Measurements from ENCODE around the gene ADARB2.

The ADARB2 gene

GRCh38 chr10:1166101-1166827 is 571.1 kb downstream of the ADARB2 start:
- no peak for TF ChIP-seq REST (IDR thresholded peaks at IDR 0.05; ENCODE audit: insufficient read depth in 1 of 2, low read depth in 2 of 2, low read length in 2 of 2)

- no peak for TF ChIP-seq POLR2AphosphoS5 (IDR thresholded peaks at IDR 0.05; ENCODE audit: low read depth, low read length)
- no peak for TF ChIP-seq REST (IDR thresholded peaks at IDR 0.05; ENCODE audit: insufficient read depth in 1 of 2, low read depth in 2 of 2, low read length in 2 of 2)
- no peak for TF ChIP-seq TAF1 (IDR thresholded peaks at IDR 0.05; ENCODE audit: borderline replicate concordance, insufficient read depth, low read length)
- no peak for TF ChIP-seq FOXP2 (optimal IDR thresholded peaks at IDR 0.05; ENCODE audit: borderline replicate concordance, extremely low read depth, extremely low read length, insufficient read depth)
- no peak for TF ChIP-seq SIN3A (IDR thresholded peaks at IDR 0.05; ENCODE audit: borderline replicate concordance, insufficient read depth, low read length)
Measured at GRCh38 chr10:1163831-1164230, 573.5 kb downstream of the ADARB2 start.

- TF ChIP-seq FOXP2 (optimal IDR thresholded peaks at IDR 0.05; ENCODE audit: borderline replicate concordance, extremely low read depth, extremely low read length, insufficient read depth) (no peak), SIN3A (IDR thresholded peaks at IDR 0.05; ENCODE audit: borderline replicate concordance, insufficient read depth, low read length) (no peak), TAF1 (IDR thresholded peaks at IDR 0.05; ENCODE audit: borderline replicate concordance, insufficient read depth, low read length) (no peak), POLR2AphosphoS5 (IDR thresholded peaks at IDR 0.05; ENCODE audit: low read depth, low read length) (no peak), REST (IDR thresholded peaks at IDR 0.05; ENCODE audit: insufficient read depth in 1 of 2, low read depth in 2 of 2, low read length in 2 of 2) (no peak)
Measured at GRCh38 chr10:1163204-1163660, 574.1 kb downstream of the ADARB2 start.

GRCh38 chr10:1162481-1163203 is 574.7 kb downstream of the ADARB2 start:
- TF ChIP-seq REST (IDR thresholded peaks at IDR 0.05; ENCODE audit: insufficient read depth in 1 of 2, low read depth in 2 of 2, low read length in 2 of 2) (no peak), SIN3A (IDR thresholded peaks at IDR 0.05; ENCODE audit: borderline replicate concordance, insufficient read depth, low read length) (no peak), POLR2AphosphoS5 (IDR thresholded peaks at IDR 0.05; ENCODE audit: low read depth, low read length) (no peak), TAF1 (IDR thresholded peaks at IDR 0.05; ENCODE audit: borderline replicate concordance, insufficient read depth, low read length) (no peak), FOXP2 (optimal IDR thresholded peaks at IDR 0.05; ENCODE audit: borderline replicate concordance, extremely low read depth, extremely low read length, insufficient read depth) (no peak)
